MM.1S (cell line): ENCODE results near the gene DHRSX.

Experiments used
- DNase-seq: peaks from one replicate; pipeline ENCODE4 v3.0.0-alpha.2; 2015
- H2AFZ ChIP-seq: fragments of 300-600 bp; sonication (generic); 2 replicates; pipeline ENCODE4 v1.6.0; 2016; ENCODE audit warnings: antibody characterized with exemption, low read length
- H3F3A ChIP-seq: fragments of 300-600 bp; sonication (generic); 2 replicates; pipeline ENCODE4 v1.6.1; 2016; ENCODE audit warnings: mild to moderate bottlenecking, antibody characterized with exemption, low read length, moderate library complexity, mixed read lengths; ENCODE audit not compliant: insufficient read depth
- H3K27ac ChIP-seq: fragments of 300-600 bp; sonication (generic); 2 replicates; pipeline ENCODE4 v1.5.1; 2016; ENCODE audit warnings: mild to moderate bottlenecking, low read length
- H3K27me3 ChIP-seq: fragments of 300-600 bp; sonication (generic); replicated peaks from 2 replicates; pipeline ENCODE4 v1.6.0; 2016; ENCODE audit warnings: low read length; ENCODE audit not compliant: insufficient read depth
- H3K36me3 ChIP-seq: fragments of 300-600 bp; sonication (generic); replicated peaks from 2 replicates; pipeline ENCODE4 v1.6.1; 2016; ENCODE audit warnings: mild to moderate bottlenecking, low read length, mixed read lengths; ENCODE audit not compliant: insufficient read depth
- H3K4me1 ChIP-seq: fragments of 300-600 bp; sonication (generic); 2 replicates; pipeline ENCODE4 v1.6.1; 2016; ENCODE audit warnings: low read length, mixed read lengths
- H3K4me2 ChIP-seq: fragments of 300-600 bp; sonication (generic); 2 replicates; pipeline ENCODE4 v1.6.0; 2016; ENCODE audit warnings: low read depth, low read length
- H3K4me3 ChIP-seq: fragments of 300-600 bp; sonication (generic); 2 replicates; pipeline ENCODE4 v1.5.1; 2016; ENCODE audit warnings: low read length, mixed read lengths
- H3K79me2 ChIP-seq: fragments of 300-600 bp; sonication (generic); 2 replicates; pipeline ENCODE4 v1.6.1; 2016; ENCODE audit warnings: mixed run types, low read length, mixed read lengths
- H3K9ac ChIP-seq: fragments of 300-600 bp; sonication (generic); 2 replicates; pipeline ENCODE4 v1.6.1; 2016; ENCODE audit warnings: low read length, mixed read lengths
- H3K9me2 ChIP-seq: fragments of 300-600 bp; sonication (generic); replicated peaks from 2 replicates; pipeline ENCODE4 v1.6.1; 2016; ENCODE audit warnings: mild to moderate bottlenecking, low read length, mixed read lengths; ENCODE audit not compliant: insufficient read depth
- H3K9me3 ChIP-seq: fragments of 300-600 bp; sonication (generic); replicated peaks from 2 replicates; pipeline ENCODE4 v1.6.1; 2016; ENCODE audit warnings: mild to moderate bottlenecking, low read length, mixed read lengths; ENCODE audit not compliant: insufficient read depth
- H4K20me1 ChIP-seq: fragments of 300-600 bp; sonication (generic); 2 replicates; pipeline ENCODE4 v1.6.1; 2016; ENCODE audit warnings: mild to moderate bottlenecking, low read length, moderate library complexity, mixed read lengths; ENCODE audit not compliant: insufficient read depth
- EZH2 ChIP-seq: fragments of 300-600 bp; sonication (generic); optimal IDR thresholded peaks from 2 replicates; pipeline ENCODE3; 2017; ENCODE audit warnings: low read depth, mild to moderate bottlenecking, antibody characterized with exemption, low read length, mixed read lengths
- EZH2phosphoT487 ChIP-seq: fragments of 300-600 bp; sonication (generic); IDR thresholded peaks from 2 replicates; pipeline ENCODE4 v1.6.1; 2018; ENCODE audit warnings: antibody characterized with exemption, low read length
- TF ChIP-seq, protein P1 (sequence below): fragments of 300-600 bp; sonication (generic); IDR thresholded peaks from 2 replicates; pipeline ENCODE4 v1.5.1; 2016; ENCODE audit warnings: antibody characterized with exemption, low read length, mixed read lengths

Gene DHRSX

DNA sequence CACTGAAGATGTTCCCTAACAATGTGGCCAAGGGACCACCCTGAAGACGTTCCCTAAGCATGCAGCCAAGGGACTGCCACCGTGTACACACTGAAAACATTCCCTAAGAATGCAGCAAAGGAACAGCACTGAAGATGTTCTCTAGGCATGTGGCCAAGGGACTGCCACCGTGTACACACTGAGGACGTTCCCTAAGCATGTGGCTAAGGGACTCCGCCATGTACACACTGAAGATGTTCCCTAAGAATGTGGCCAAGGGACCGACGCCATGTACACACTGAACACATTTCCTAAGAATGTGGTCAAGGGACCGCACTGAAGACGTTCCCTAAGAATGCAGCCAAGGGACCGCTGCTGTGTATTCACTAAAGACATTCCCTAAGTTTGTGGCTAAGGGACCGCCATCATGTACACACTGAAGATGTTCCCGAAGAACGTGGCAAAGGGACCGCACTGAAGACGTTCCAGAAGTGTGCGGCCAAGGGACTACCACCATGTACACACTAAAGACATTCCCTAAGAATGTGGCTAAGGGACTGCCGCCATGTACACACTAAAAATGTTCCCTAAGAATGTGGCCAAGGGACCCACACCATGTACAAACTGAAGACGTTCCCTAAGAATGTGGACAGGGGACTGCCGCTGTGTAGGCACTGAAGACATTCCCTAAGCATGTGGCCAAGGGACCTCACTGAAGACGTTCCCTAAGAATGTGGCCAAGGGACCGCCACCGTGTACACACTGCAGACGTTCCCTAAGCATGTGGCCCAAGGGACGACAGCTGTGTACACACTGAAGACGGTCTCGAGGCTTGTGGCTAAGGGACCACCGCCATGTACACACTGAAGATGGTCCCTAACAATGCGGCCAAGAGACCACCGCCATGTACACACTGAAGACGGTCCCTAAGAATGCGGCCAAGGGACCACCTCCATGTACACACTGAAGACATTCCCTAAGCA is 54.8 kb downstream of the DHRSX start:
- no peak overlapping the region for H3K9ac ChIP-seq
- H3K27ac ChIP-seq: no peak overlapping the region
- H3K9me2 ChIP-seq: no peaks in the 10 kb centered on the region
- TF ChIP-seq, protein P1, sequence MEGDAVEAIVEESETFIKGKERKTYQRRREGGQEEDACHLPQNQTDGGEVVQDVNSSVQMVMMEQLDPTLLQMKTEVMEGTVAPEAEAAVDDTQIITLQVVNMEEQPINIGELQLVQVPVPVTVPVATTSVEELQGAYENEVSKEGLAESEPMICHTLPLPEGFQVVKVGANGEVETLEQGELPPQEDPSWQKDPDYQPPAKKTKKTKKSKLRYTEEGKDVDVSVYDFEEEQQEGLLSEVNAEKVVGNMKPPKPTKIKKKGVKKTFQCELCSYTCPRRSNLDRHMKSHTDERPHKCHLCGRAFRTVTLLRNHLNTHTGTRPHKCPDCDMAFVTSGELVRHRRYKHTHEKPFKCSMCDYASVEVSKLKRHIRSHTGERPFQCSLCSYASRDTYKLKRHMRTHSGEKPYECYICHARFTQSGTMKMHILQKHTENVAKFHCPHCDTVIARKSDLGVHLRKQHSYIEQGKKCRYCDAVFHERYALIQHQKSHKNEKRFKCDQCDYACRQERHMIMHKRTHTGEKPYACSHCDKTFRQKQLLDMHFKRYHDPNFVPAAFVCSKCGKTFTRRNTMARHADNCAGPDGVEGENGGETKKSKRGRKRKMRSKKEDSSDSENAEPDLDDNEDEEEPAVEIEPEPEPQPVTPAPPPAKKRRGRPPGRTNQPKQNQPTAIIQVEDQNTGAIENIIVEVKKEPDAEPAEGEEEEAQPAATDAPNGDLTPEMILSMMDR: no peak
- TF ChIP-seq EZH2: no peak
- TF ChIP-seq EZH2phosphoT487: no peak
- DNase-seq: no peak
- no peaks in the 10 kb centered on the region for H3F3A ChIP-seq
- no peaks in the 10 kb centered on the region for H3K79me2 ChIP-seq
- no peak overlapping the region for H3K4me2 ChIP-seq
- no peaks in the 10 kb centered on the region for H3K9me3 ChIP-seq
- no peaks in the 10 kb centered on the region for H3K36me3 ChIP-seq
- no peaks in the 10 kb centered on the region for H3K27me3 ChIP-seq
- H2AFZ ChIP-seq: no peak overlapping the region
- H4K20me1 ChIP-seq: no peaks in the 10 kb centered on the region
- H3K4me1 ChIP-seq: no peaks in the 10 kb centered on the region
- H3K4me3 ChIP-seq: no peak overlapping the region

DNA sequence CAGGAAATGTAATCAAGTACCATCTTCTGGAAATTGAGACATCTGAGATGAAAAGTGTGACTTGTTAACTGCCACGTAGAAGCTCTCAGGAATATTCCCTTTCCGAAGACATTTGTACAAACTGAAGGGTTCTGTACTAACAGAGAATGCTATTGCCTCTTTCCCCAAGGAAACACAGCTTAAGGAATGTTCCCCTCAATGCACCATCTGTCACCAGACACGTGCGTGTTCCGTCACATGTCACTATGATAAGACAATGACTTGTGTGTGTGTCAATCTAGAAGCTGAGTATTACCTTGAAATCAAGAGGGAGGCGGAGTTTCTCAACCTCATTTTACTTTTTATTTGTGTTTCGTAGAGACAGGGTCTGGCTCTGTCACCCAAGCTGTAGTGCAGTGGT is 58.1 kb downstream of the DHRSX start:
- no peak overlapping the region for H3K27ac ChIP-seq
- no peak overlapping the region for H3K4me3 ChIP-seq
- TF ChIP-seq EZH2 (no peak), EZH2phosphoT487 (no peak)
- TF ChIP-seq, protein P1: no peak
- no peak for DNase-seq
- H3K9me2 ChIP-seq: no peaks in the 10 kb centered on the region
- no peaks in the 10 kb centered on the region for H3F3A ChIP-seq
- no peaks in the 10 kb centered on the region for H3K27me3 ChIP-seq
- no peak overlapping the region for H3K9ac ChIP-seq
- no peak overlapping the region for H3K4me2 ChIP-seq
- H3K36me3 ChIP-seq: no peaks in the 10 kb centered on the region
- H4K20me1 ChIP-seq: no peaks in the 10 kb centered on the region
- no peak overlapping the region for H2AFZ ChIP-seq
- no peaks in the 10 kb centered on the region for H3K79me2 ChIP-seq
- no peaks in the 10 kb centered on the region for H3K9me3 ChIP-seq
- no peaks in the 10 kb centered on the region for H3K4me1 ChIP-seq

GRCh38 chrX:2441466-2441865 is 59.3 kb downstream of the DHRSX start:
- Histone ChIP-seq H3F3A (no peaks in the 10 kb centered on the region), H3K4me2 (no peak overlapping the region), H2AFZ (no peak overlapping the region), H3K27ac (no peak overlapping the region), H4K20me1 (no peaks in the 10 kb centered on the region), H3K36me3 (no peaks in the 10 kb centered on the region), H3K9me3 (no peaks in the 10 kb centered on the region), H3K9ac (no peak overlapping the region), H3K79me2 (no peaks in the 10 kb centered on the region), H3K4me1 (no peaks in the 10 kb centered on the region), H3K27me3 (no peaks in the 10 kb centered on the region), H3K9me2 (no peaks in the 10 kb centered on the region), H3K4me3 (no peak overlapping the region)
- no peak for DNase-seq
- TF ChIP-seq EZH2phosphoT487: no peak
- TF ChIP-seq EZH2: no peak
- TF ChIP-seq, protein P1: no peak
